HCT116 (cell line): Measurements from ENCODE around the gene ARFGAP3. TPM values are rescaled to one million over a fixed set of nuclear protein-coding genes. Genes with fewer than 3 reads are reported as not detected.

Experiments
- ATAC-seq: fragments of 200-7000 bp; cut with Tn5 transposase; 2 replicates; pipeline ENCODE4 v1.9.1; 2020; ENCODE audit warnings: mild to moderate bottlenecking, moderate library complexity
- BruUV-seq: library from RNA; stranded (reverse); fragments of 400-500 nt; replicated peaks from 2 replicates; lab custom pipeline; 2021; lab: Mats Ljungman, UMichigan
- CTCF ChIA-PET: fragments of 300-600 bp; sonication (Branson Sonifier 250); formaldehyde crosslinking; loops from one replicate; lab custom pipeline; 2021; ENCODE audit warnings: antibody characterized with exemption; lab: Charles Lee
- POLR2A ChIA-PET: fragments of 300-600, 350-600 bp; sonication (Branson Sonifier 250); formaldehyde crosslinking; loops from one replicate; lab custom pipeline; 2021; ENCODE audit warnings: antibody characterized with exemption; lab: Charles Lee
- RAD21 ChIA-PET, 2 experiments: fragments of 300-600 bp; sonication (Branson Sonifier 250); formaldehyde crosslinking; loops; one replicate each; lab custom pipeline; 2023; ENCODE audit warnings: low total read pairs in 2 of 2; ENCODE audit not compliant: uncharacterized antibody in 2 of 2, unreplicated experiment in 2 of 2, low non-redundant PET in 1 of 2; lab: Charles Lee
- DNase-seq: peaks from one replicate; pipeline ENCODE4 v3.0.0-alpha.2; 2010; ENCODE audit warnings: low read depth, low spot score
- H2AFZ ChIP-seq: fragments of 200-600 bp; shearing (Covaris generic), sonication (generic); 2 replicates; pipeline ENCODE4 v1.6.1; 2017; ENCODE audit warnings: low read depth, mixed run types, mixed read lengths, antibody characterized with exemption, low read length; ENCODE audit not compliant: poor library complexity, severe bottlenecking
- H3K27ac ChIP-seq: 2 replicates; pipeline ENCODE4 v1.5.1; 2012; ENCODE audit warnings: low read depth, low read length
- H3K27me3 ChIP-seq: fragments of 200-600 bp; sonication (generic); 2 replicates; pipeline ENCODE4 v1.6.1; 2016; ENCODE audit warnings: mixed run types, low read length, mixed read lengths; ENCODE audit not compliant: insufficient read depth
- H3K36me3 ChIP-seq, 2 experiments: fragments of 200-500 bp in 1 of 2; fragments of 200-600 bp in 1 of 2; sonication (Bioruptor generic) in 1 of 2; sonication (generic) in 1 of 2; 2 replicates each; pipeline versions ENCODE4 v1.5.1 to v1.6.1; 2014 to 2016; ENCODE audit warnings: low read length in 2 of 2, inconsistent platforms in 1 of 2, mixed read lengths in 1 of 2, mixed run types in 1 of 2; ENCODE audit not compliant: insufficient read depth in 2 of 2, control insufficient read depth in 1 of 2
- H3K4me1 ChIP-seq, 2 experiments: fragments of 200-600 bp in 1 of 2; sonication (generic) in 1 of 2; 2 replicates each; pipeline versions ENCODE4 v1.5.1 to v1.6.1; 2012 to 2017; ENCODE audit warnings: low read length in 2 of 2, inconsistent platforms in 1 of 2, mild to moderate bottlenecking in 1 of 2, mixed read lengths in 1 of 2, mixed run types in 1 of 2, moderate library complexity in 1 of 2; ENCODE audit not compliant: insufficient read depth in 2 of 2, control insufficient read depth in 1 of 2
- H3K4me2 ChIP-seq: fragments of 200-600 bp; sonication (generic); 2 replicates; pipeline ENCODE4 v1.6.1; 2017; ENCODE audit warnings: mixed run types, low read length, mixed read lengths
- H3K4me3 ChIP-seq, 2 experiments: fragments of 200-600 bp in 1 of 2; sonication (generic) in 1 of 2; replicated peaks in 1 of 2; 2 replicates each; pipeline ENCODE4 v1.5.1; 2011 to 2016; ENCODE audit warnings: low read length in 2 of 2, control low read depth in 1 of 2, low read depth in 1 of 2, mild to moderate bottlenecking in 1 of 2, mixed read lengths in 1 of 2, mixed run types in 1 of 2
- H3K79me2 ChIP-seq: fragments of 200-600 bp; sonication (generic); 2 replicates; pipeline ENCODE4 v1.6.1; 2017; ENCODE audit warnings: mild to moderate bottlenecking, mixed run types, low read length, moderate library complexity, mixed read lengths; ENCODE audit not compliant: insufficient read depth
- H3K9ac ChIP-seq: fragments of 200-600 bp; sonication (generic); 2 replicates; pipeline ENCODE4 v1.6.1; 2016; ENCODE audit warnings: low read length, mixed read lengths
- H3K9me2 ChIP-seq: fragments of 200-600 bp; sonication (generic), shearing (Covaris generic); 2 replicates; pipeline ENCODE4 v1.6.1; 2017; ENCODE audit warnings: mixed run types, mild to moderate bottlenecking, moderate library complexity; ENCODE audit not compliant: insufficient read depth
- H3K9me3 ChIP-seq, 2 experiments: fragments of 200-500 bp in 1 of 2; fragments of 200-600 bp in 1 of 2; sonication (Bioruptor generic) in 1 of 2; sonication (generic) in 1 of 2; 2 replicates each; pipeline ENCODE4 v1.6.1; 2014 to 2017; ENCODE audit warnings: low read length in 2 of 2, mixed read lengths in 2 of 2, inconsistent platforms in 1 of 2, low read depth in 1 of 2, mild to moderate bottlenecking in 1 of 2, mixed run types in 1 of 2, moderate library complexity in 1 of 2; ENCODE audit not compliant: control insufficient read depth in 1 of 2, insufficient read depth in 1 of 2
- H4K20me1 ChIP-seq: fragments of 200-600 bp; sonication (generic), shearing (Covaris generic); 2 replicates; pipeline ENCODE4 v1.6.1; 2017; ENCODE audit warnings: mixed run types, mild to moderate bottlenecking, moderate library complexity; ENCODE audit not compliant: insufficient read depth
- CEBPB ChIP-seq: IDR thresholded peaks from 2 replicates; pipeline ENCODE4 v1.6.1; 2012; ENCODE audit warnings: low read depth
- CTCF ChIP-seq, 3 experiments: fragments of 200-600 bp in 1 of 3; sonication (generic) in 1 of 3; IDR thresholded peaks in 2 of 3; conservative IDR thresholded peaks in 1 of 3; 2 replicates each; pipeline ENCODE4 v1.5.1; 2012 to 2017; ENCODE audit warnings: low read depth in 2 of 3, low read length in 2 of 3, antibody characterized with exemption in 1 of 3, borderline replicate concordance in 1 of 3, control low read depth in 1 of 3, mild to moderate bottlenecking in 1 of 3, mixed read lengths in 1 of 3, mixed run types in 1 of 3, moderate library complexity in 1 of 3; ENCODE audit not compliant: insufficient read depth in 1 of 3
- EZH2phosphoT487 ChIP-seq: fragments of 200-600 bp; IDR thresholded peaks from 2 replicates; pipeline ENCODE4 v1.6.1; 2018; ENCODE audit warnings: antibody characterized with exemption, borderline replicate concordance
- SIN3A ChIP-seq: IDR thresholded peaks from 2 replicates; pipeline ENCODE4 v1.6.1; 2012; ENCODE audit warnings: low read depth
- YY1 ChIP-seq: IDR thresholded peaks from 2 replicates; pipeline ENCODE4 v1.6.1; 2011; ENCODE audit warnings: low read length, low read depth, moderate library complexity, mild to moderate bottlenecking; ENCODE audit not compliant: insufficient replicate concordance; ENCODE audit errors: extremely low read depth
- ZBTB33 ChIP-seq: IDR thresholded peaks from 2 replicates; pipeline ENCODE4 v1.6.1; 2011; ENCODE audit warnings: mild to moderate bottlenecking, low read length, moderate library complexity; ENCODE audit not compliant: insufficient replicate concordance; ENCODE audit errors: extremely low read depth
- ZNF274 ChIP-seq: fragments of 200-500 bp; sonication (Bioruptor generic); IDR thresholded peaks from 2 replicates; pipeline ENCODE4 v1.6.1; 2014; ENCODE audit warnings: mild to moderate bottlenecking, low read depth, low read length, inconsistent platforms
- intact Hi-C: fragments of 100-400 bp; cut with micrococcal nuclease; formaldehyde crosslinking; loops from 2 replicates; pipeline ENCODE4 v1.10.0; 2022
- total RNA-seq: library from RNA; stranded (reverse); gene quantifications from one replicate; pipeline ENCODE4 v1.2.1, GENCODE V29; 2021; ENCODE audit not compliant: unreplicated experiment
- TF ChIP-seq, protein P1 (sequence below): IDR thresholded peaks from 2 replicates; pipeline ENCODE4 v1.6.1; 2012; ENCODE audit warnings: low read depth

ARFGAP3 gene
- total RNA-seq, 1 experiment from 2014 or later: 15.4 TPM

- Histone ChIP-seq H3K9me3 (no peaks in the 10 kb centered on the region), H3K27ac (no peak overlapping the region), H3K4me2 (no peak overlapping the region), H3K4me3 (no peak overlapping the region), H3K4me1 (no peaks in the 10 kb centered on the region; a peak in 1 of 4 replicates), H3K27me3 (no peaks in the 10 kb centered on the region), H3K79me2 (no peaks in the 10 kb centered on the region), H3K36me3 (peaks cover 13 to 16% of the 10 kb centered on the region in 2 experiments; a peak in 3 of 4 replicates), H3K9me2 (no peaks in the 10 kb centered on the region), H4K20me1 (no peaks in the 10 kb centered on the region), H3K9ac (no peak overlapping the region), H2AFZ (no peak overlapping the region)
- DNase-seq (no peak), ATAC-seq (no peak)
- POLR2A ChIA-PET: no interaction called here
- intact Hi-C loops: no loop called here
- RAD21 ChIA-PET: no interaction called here
- TF ChIP-seq YY1 (no peak), SIN3A (no peak), CTCF (IDR thresholded peaks at IDR 0.05 in 2 of 3, conservative IDR thresholded peaks at IDR 0.05 in 1 of 3; ENCODE audit: borderline replicate concordance in 1 of 3, insufficient read depth in 1 of 3, low read depth in 2 of 3, low read length in 2 of 3) (no peak), ZNF274 (no peak), CEBPB (no peak), ZBTB33 (no peak), EZH2phosphoT487 (no peak)
- TF ChIP-seq, protein P1, sequence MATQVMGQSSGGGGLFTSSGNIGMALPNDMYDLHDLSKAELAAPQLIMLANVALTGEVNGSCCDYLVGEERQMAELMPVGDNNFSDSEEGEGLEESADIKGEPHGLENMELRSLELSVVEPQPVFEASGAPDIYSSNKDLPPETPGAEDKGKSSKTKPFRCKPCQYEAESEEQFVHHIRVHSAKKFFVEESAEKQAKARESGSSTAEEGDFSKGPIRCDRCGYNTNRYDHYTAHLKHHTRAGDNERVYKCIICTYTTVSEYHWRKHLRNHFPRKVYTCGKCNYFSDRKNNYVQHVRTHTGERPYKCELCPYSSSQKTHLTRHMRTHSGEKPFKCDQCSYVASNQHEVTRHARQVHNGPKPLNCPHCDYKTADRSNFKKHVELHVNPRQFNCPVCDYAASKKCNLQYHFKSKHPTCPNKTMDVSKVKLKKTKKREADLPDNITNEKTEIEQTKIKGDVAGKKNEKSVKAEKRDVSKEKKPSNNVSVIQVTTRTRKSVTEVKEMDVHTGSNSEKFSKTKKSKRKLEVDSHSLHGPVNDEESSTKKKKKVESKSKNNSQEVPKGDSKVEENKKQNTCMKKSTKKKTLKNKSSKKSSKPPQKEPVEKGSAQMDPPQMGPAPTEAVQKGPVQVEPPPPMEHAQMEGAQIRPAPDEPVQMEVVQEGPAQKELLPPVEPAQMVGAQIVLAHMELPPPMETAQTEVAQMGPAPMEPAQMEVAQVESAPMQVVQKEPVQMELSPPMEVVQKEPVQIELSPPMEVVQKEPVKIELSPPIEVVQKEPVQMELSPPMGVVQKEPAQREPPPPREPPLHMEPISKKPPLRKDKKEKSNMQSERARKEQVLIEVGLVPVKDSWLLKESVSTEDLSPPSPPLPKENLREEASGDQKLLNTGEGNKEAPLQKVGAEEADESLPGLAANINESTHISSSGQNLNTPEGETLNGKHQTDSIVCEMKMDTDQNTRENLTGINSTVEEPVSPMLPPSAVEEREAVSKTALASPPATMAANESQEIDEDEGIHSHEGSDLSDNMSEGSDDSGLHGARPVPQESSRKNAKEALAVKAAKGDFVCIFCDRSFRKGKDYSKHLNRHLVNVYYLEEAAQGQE: no peak
- BruUV-seq: no TSS peak
- CTCF ChIA-PET: no interaction called here
These were observed 30.0 kb upstream of the ARFGAP3 start for GRCh38 chr22:42887120-42887519.
